ENCODE results near the gene RHBDD3.

Gene RHBDD3

GRCh38 chr22:29302681-29303465, 35.1 kb upstream of the RHBDD3 start:
- Histone ChIP-seq H3K9ac (ENCODE audit: low read depth, low read length) (no peak overlapping the region), H3K27me3 (ENCODE audit: control insufficient read depth, insufficient read depth, low read length) (peaks cover 5% of the 10 kb centered on the region; the same call in 1 of the 2 replicates), H3K27ac (ENCODE audit: low read depth, low read length) (no peak overlapping the region), H3K4me1 (ENCODE audit: control insufficient read depth, insufficient read depth, low read length) (no peaks in the 10 kb centered on the region; the same call in 1 of the 2 replicates), H3K9me3 (ENCODE audit: control insufficient read depth, insufficient read depth, low read length) (no peaks in the 10 kb centered on the region), H3K36me3 (ENCODE audit: control insufficient read depth, insufficient read depth, low read length) (peaks cover 31% of the 10 kb centered on the region), H3K4me3 (ENCODE audit: low read depth, low read length) (no peak overlapping the region)

- H3K4me1 ChIP-seq (ENCODE audit: control insufficient read depth, insufficient read depth, low read length), result no peaks in the 10 kb centered on the region; the same call in 1 of the 2 replicates
- H3K4me3 ChIP-seq (ENCODE audit: low read depth, low read length), result no peak overlapping the region
- peaks cover under 1% of the 10 kb centered on the region; the same call in 1 of the 2 replicates for H3K27me3 ChIP-seq (ENCODE audit: control insufficient read depth, insufficient read depth, low read length)
- H3K36me3 ChIP-seq (ENCODE audit: control insufficient read depth, insufficient read depth, low read length), result peaks cover 37% of the 10 kb centered on the region
- no peak overlapping the region for H3K27ac ChIP-seq (ENCODE audit: low read depth, low read length)
- no peak overlapping the region for H3K9ac ChIP-seq (ENCODE audit: low read depth, low read length)
- no peaks in the 10 kb centered on the region for H3K9me3 ChIP-seq (ENCODE audit: control insufficient read depth, insufficient read depth, low read length)
Measured at GRCh38 chr22:29302402-29302680, 34.6 kb upstream of the RHBDD3 start.

- no peak overlapping the region for H3K4me3 ChIP-seq (ENCODE audit: low read depth, low read length)
- no peaks in the 10 kb centered on the region for H3K9me3 ChIP-seq (ENCODE audit: control insufficient read depth, insufficient read depth, low read length)
- peak overlapping the region; percentile 43 for H3K27ac ChIP-seq (ENCODE audit: low read depth, low read length)
- H3K27me3 ChIP-seq (ENCODE audit: control insufficient read depth, insufficient read depth, low read length), result no peaks in the 10 kb centered on the region
- peaks cover 42% of the 10 kb centered on the region for H3K36me3 ChIP-seq (ENCODE audit: control insufficient read depth, insufficient read depth, low read length)
- H3K9ac ChIP-seq (ENCODE audit: low read depth, low read length), result no peak overlapping the region
- no peaks in the 10 kb centered on the region; the same call in 1 of the 2 replicates for H3K4me1 ChIP-seq (ENCODE audit: control insufficient read depth, insufficient read depth, low read length)
Measured at GRCh38 chr22:29301716-29302401, 34.1 kb upstream of the RHBDD3 start.

DNA sequence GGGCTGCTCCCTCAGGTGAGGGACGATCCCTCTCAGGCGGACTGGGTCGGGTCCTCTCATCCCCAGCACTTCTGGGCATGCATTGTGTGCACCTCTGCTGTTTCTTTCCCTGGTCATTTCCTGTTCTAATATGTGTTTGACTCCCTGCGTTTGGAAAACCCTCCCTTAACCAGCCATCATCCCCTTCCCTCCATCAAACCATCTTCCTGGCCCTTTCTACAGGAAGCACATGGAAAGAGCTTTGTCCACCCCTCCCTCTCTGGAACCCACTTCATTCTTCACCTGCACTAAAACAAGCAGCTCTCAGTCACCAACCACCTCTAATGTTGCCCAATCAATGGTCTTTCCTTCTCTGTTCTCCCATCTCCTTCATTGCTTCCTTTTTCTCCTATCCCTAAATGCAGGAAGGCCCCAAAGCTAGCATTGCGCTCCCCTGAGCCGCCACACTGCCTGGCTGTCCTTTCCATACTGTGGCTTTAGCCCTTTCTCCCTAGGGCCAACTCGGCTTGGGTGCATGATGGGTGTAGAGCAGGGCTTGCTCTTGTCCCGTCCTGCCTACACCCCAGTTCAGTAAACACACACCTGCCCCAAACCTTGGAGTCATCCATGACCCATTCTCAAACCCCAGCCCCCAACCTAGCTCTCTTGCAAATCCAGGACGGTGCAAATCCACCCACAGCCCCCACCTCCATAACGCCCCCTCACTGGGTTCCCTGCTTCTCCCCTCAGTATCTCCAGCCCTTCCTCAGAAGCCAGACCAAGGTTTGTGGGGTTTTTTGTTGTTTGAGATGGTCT, 33.2 kb upstream of the RHBDD3 start:
- peak overlapping the region; percentile 43 for H3K27ac ChIP-seq (ENCODE audit: low read depth, low read length)
- no peaks in the 10 kb centered on the region; the same call in 1 of the 2 replicates for H3K4me1 ChIP-seq (ENCODE audit: control insufficient read depth, insufficient read depth, low read length)

DNA sequence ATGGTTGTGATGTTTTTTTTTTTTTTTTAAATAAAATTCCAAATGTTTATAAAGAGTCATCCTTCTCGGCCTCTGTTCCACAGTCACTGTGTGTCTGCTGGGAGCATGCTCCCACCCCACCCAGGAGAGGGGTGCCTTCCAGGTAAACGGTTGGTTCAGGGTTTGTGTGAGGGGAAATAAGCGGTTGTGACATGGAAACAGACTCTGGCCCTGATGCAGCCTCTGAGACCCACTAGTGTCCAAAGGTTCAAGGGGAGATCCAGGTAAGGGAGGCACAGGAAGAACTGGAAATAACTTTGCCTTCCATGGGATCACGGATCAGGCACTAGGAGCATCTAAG, 32.7 kb upstream of the RHBDD3 start:
- Histone ChIP-seq H3K9me3 (ENCODE audit: control insufficient read depth, insufficient read depth, low read length) (no peaks in the 10 kb centered on the region), H3K4me1 (ENCODE audit: control insufficient read depth, insufficient read depth, low read length) (no peaks in the 10 kb centered on the region; the same call in 1 of the 2 replicates), H3K36me3 (ENCODE audit: control insufficient read depth, insufficient read depth, low read length) (peaks cover 56% of the 10 kb centered on the region), H3K27ac (ENCODE audit: low read depth, low read length) (no peak overlapping the region), H3K9ac (ENCODE audit: low read depth, low read length) (no peak overlapping the region), H3K4me3 (ENCODE audit: low read depth, low read length) (no peak overlapping the region), H3K27me3 (ENCODE audit: control insufficient read depth, insufficient read depth, low read length) (no peaks in the 10 kb centered on the region)

More for the DNA sequence above, 33.2 kb upstream of the RHBDD3 start:
- Histone ChIP-seq H3K9me3 (ENCODE audit: control insufficient read depth, insufficient read depth, low read length) (no peaks in the 10 kb centered on the region), H3K4me3 (ENCODE audit: low read depth, low read length) (no peak overlapping the region), H3K27me3 (ENCODE audit: control insufficient read depth, insufficient read depth, low read length) (no peaks in the 10 kb centered on the region), H3K9ac (ENCODE audit: low read depth, low read length) (no peak overlapping the region), H3K36me3 (ENCODE audit: control insufficient read depth, insufficient read depth, low read length) (peaks cover 50% of the 10 kb centered on the region)

DNA sequence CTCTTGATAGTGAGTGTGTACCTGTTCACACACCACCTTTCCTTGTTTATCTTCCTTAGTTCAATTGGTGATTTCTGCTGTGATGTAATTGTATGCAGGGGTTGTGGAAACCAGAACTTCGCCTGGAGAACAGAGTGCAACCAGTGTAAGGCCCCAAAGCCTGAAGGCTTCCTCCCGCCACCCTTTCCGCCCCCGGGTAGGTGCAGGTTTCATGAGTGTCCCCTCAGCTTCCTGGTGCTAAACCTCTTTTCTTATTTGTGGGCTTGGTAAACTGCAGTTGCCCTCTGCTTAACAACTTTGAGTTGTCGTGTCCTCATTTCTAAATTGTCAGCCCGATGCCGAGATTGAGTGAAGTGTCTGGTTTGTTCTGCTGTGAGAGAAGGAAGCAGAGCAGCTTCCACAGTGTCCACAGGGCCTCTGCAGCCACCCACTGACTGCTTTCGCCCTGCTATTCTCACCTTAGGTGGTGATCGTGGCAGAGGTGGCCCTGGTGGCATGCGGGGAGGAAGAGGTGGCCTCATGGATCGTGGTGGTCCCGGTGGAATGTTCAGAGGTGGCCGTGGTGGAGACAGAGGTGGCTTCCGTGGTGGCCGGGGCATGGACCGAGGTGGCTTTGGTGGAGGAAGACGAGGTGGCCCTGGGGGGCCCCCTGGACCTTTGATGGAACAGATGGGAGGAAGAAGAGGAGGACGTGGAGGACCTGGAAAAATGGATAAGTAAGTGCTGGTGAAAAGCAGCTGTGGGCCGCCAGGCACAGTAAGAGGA, 31.5 kb upstream of the RHBDD3 start:
- no peak overlapping the region for H3K27ac ChIP-seq (ENCODE audit: low read depth, low read length)
- H3K27me3 ChIP-seq (ENCODE audit: control insufficient read depth, insufficient read depth, low read length), result no peaks in the 10 kb centered on the region
- no peak overlapping the region for H3K9ac ChIP-seq (ENCODE audit: low read depth, low read length)
- H3K4me3 ChIP-seq (ENCODE audit: low read depth, low read length), result no peak overlapping the region
- no peaks in the 10 kb centered on the region for H3K9me3 ChIP-seq (ENCODE audit: control insufficient read depth, insufficient read depth, low read length)
- peaks cover 67% of the 10 kb centered on the region for H3K36me3 ChIP-seq (ENCODE audit: control insufficient read depth, insufficient read depth, low read length)
- H3K4me1 ChIP-seq (ENCODE audit: control insufficient read depth, insufficient read depth, low read length), result no peaks in the 10 kb centered on the region

- H3K4me3 ChIP-seq (ENCODE audit: low read depth, low read length), result no peak overlapping the region
- no peak overlapping the region for H3K27ac ChIP-seq (ENCODE audit: low read depth, low read length)
- no peak overlapping the region for H3K9ac ChIP-seq (ENCODE audit: low read depth, low read length)
- no peaks in the 10 kb centered on the region for H3K27me3 ChIP-seq (ENCODE audit: control insufficient read depth, insufficient read depth, low read length)
- peaks cover 73% of the 10 kb centered on the region for H3K36me3 ChIP-seq (ENCODE audit: control insufficient read depth, insufficient read depth, low read length)
- no peaks in the 10 kb centered on the region for H3K4me1 ChIP-seq (ENCODE audit: control insufficient read depth, insufficient read depth, low read length)
- no peaks in the 10 kb centered on the region for H3K9me3 ChIP-seq (ENCODE audit: control insufficient read depth, insufficient read depth, low read length)
Measured at GRCh38 chr22:29298641-29299040, 30.9 kb upstream of the RHBDD3 start.

- Histone ChIP-seq H3K36me3 (ENCODE audit: control insufficient read depth, insufficient read depth, low read length) (peaks cover 100% of the 10 kb centered on the region), H3K9ac (ENCODE audit: low read depth, low read length) (no peak overlapping the region), H3K27ac (ENCODE audit: low read depth, low read length) (no peak overlapping the region), H3K9me3 (ENCODE audit: control insufficient read depth, insufficient read depth, low read length) (no peaks in the 10 kb centered on the region), H3K4me1 (ENCODE audit: control insufficient read depth, insufficient read depth, low read length) (no peaks in the 10 kb centered on the region), H3K4me3 (ENCODE audit: low read depth, low read length) (no peak overlapping the region), H3K27me3 (ENCODE audit: control insufficient read depth, insufficient read depth, low read length) (no peaks in the 10 kb centered on the region)
Measured at GRCh38 chr22:29292379-29292778, 24.6 kb upstream of the RHBDD3 start.

DNA sequence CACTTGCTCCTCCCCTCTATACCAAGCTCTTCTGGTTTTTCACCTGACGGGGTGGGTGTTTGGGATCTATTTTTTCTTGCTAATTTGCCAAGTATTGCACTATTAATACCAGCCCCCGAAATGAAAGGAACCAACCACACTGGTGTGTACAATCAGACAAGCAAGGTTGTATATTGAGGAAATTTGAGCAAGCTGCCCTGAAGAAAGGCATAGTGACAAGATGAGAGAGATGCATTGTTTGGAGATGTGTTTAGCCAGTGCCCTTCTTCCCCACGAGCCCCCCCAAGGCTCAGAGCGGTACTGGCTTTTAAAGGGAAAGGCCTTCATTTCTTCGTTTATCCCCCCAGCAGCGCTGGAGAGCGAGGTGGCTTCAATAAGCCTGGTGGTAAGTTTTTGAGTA, 23.4 kb upstream of the RHBDD3 start:
- no peak overlapping the region for H3K27ac ChIP-seq (ENCODE audit: low read depth, low read length)
- H3K4me1 ChIP-seq (ENCODE audit: control insufficient read depth, insufficient read depth, low read length), result no peaks in the 10 kb centered on the region
- peaks cover 99% of the 10 kb centered on the region for H3K36me3 ChIP-seq (ENCODE audit: control insufficient read depth, insufficient read depth, low read length)
- no peak overlapping the region for H3K9ac ChIP-seq (ENCODE audit: low read depth, low read length)
- H3K4me3 ChIP-seq (ENCODE audit: low read depth, low read length), result no peak overlapping the region
- H3K9me3 ChIP-seq (ENCODE audit: control insufficient read depth, insufficient read depth, low read length), result no peaks in the 10 kb centered on the region
- no peaks in the 10 kb centered on the region for H3K27me3 ChIP-seq (ENCODE audit: control insufficient read depth, insufficient read depth, low read length)

- H3K4me3 ChIP-seq (ENCODE audit: low read depth, low read length), result no peak overlapping the region
- H3K36me3 ChIP-seq (ENCODE audit: control insufficient read depth, insufficient read depth, low read length), result peaks cover 99% of the 10 kb centered on the region
- H3K27ac ChIP-seq (ENCODE audit: low read depth, low read length), result no peak overlapping the region
- H3K9me3 ChIP-seq (ENCODE audit: control insufficient read depth, insufficient read depth, low read length), result no peaks in the 10 kb centered on the region
- no peaks in the 10 kb centered on the region for H3K27me3 ChIP-seq (ENCODE audit: control insufficient read depth, insufficient read depth, low read length)
- H3K4me1 ChIP-seq (ENCODE audit: control insufficient read depth, insufficient read depth, low read length), result no peaks in the 10 kb centered on the region
- H3K9ac ChIP-seq (ENCODE audit: low read depth, low read length), result no peak overlapping the region
Measured at GRCh38 chr22:29290061-29290460, 22.3 kb upstream of the RHBDD3 start.

Data from HUES48 (cell line).